IPS DF 4.7 (cell line): ENCODE results near the gene GARIN1A.

ENCODE experiments used
- DNase-seq: peaks from one replicate; pipeline ENCODE4 v3.0.0-alpha.2; 2013; ENCODE audit warnings: low spot score; ENCODE audit errors: extremely low read depth

The GARIN1A gene

DNA sequence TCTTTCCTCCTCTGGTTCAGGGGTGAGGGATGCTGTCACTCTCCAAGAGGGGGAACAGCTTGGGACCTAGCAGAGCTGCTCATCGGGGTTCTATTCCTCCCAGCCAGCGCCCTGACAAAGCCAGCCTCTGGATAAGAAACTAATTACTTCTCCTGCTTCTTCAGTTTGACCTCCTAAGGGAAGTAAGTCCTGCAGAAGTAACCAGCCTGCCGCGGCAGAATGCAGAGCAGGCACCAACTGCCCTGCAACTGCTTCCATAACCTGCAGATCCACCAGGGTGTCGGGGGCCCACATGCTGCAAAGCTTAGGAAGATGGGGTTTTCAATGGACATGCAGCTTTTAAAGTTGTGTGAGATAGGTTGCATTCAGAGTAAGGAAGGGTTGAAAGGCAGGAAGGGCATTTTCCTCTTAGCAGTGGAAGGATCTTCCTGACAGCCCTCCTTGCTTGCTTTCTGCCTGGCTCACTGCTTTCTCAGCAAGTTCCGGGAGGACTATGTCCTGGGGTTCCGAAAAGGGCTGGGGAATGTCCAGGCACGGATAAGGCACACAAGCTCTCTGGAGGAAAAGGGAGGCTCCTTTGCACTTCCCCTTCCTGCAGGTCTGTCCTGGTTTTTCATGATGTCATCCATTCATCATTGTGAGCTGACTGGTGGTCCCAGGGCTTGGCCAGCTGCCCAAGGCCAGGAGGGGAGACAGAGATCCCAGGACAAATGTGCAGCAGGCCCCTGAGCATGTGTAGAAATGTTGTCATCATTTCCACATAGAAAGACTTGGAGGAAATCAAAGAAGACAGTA is 42.8 kb downstream of the GARIN1A start:
- no peak for DNase-seq

DNA sequence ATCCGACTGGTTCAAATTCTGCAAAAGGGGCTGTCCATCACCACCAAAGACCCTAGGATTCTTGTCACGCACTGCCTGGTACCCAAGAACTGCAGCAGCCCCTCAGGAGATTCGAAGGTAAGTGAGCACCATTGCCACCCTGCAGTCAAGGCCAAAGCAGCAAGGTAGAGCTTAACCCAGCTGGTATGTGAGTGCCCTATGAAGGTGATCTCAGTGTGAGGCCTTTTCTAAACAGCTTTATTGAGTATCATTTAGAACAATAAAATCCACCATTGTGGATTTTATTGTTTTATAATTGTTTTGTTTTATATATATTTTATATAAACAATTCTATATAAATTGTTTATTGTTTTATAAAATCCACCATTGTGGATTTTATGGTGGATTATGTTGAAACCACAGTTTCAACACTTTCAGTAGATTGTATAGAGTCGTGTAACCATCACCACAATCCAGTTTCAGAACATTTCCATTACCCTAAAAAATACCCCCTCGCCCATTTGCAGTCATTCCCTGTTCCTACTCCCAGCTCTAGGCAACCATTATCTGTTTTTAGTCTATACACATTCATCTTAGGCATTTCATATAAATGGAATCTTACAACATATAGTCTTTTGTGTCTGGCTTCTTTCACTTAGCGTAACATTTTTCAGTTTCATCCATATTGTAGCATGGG is 47.0 kb downstream of the GARIN1A start:
- DNase-seq, result no peak

DNA sequence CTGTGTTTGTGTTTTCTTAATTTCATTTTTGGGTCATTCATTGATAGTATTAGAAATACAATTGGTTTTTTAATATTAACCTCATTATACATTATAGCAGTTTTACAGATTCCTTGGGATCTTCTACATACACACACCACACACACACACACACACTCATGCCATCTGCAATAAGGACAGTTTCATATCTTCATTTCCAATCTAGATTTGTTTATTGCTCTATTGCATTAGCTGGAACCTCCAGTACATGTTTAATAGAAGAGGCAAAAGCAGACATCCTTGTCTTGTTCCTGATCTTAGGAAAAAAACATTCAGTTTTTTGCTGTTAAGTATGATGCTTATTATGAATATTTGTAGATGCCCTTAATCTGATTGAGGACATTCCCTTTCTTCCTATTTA is 49.3 kb downstream of the GARIN1A start:
- no peak for DNase-seq
